IMR-90 (cell line): ENCODE data around the gene HIRA. TPM values are rescaled to one million over a fixed set of nuclear protein-coding genes. Genes with fewer than 3 reads are reported as not detected.
A peak's percentile ranks its signal among the peaks of the same experiment; 100 is the strongest.

Experiments used
- ATAC-seq: fragments of 200-7000 bp; cut with Tn5 transposase; 2 replicates; pipeline ENCODE4 v1.9.1; 2020; ENCODE audit warnings: low read depth, mild to moderate bottlenecking, moderate library complexity
- BruUV-seq: library from RNA; stranded (reverse); fragments of 400-500 nt; replicated peaks from 2 replicates; lab custom pipeline; 2021; lab: Mats Ljungman, UMichigan
- CTCF ChIA-PET: fragments of 300-600 bp; formaldehyde crosslinking; extraction: SDS; loops from one replicate; lab custom pipeline; 2021; ENCODE audit warnings: antibody characterized with exemption; lab: Yijun Ruan, JAX
- POLR2A ChIA-PET: fragments of 300-600 bp; sonication (Branson Sonifier 250); formaldehyde crosslinking; loops from one replicate; lab custom pipeline; 2022; ENCODE audit warnings: antibody characterized with exemption; ENCODE audit not compliant: unreplicated experiment; lab: Charles Lee
- DNase-seq: peaks from one replicate; pipeline ENCODE4 v3.0.0; 2013
- H2AFZ ChIP-seq: replicated peaks from 2 replicates; pipeline ENCODE3; 2013; ENCODE audit warnings: low read length, mild to moderate bottlenecking; ENCODE audit not compliant: poor library complexity
- H2AK5ac ChIP-seq: 2 replicates; pipeline ENCODE4 v1.6.1; 2013; ENCODE audit warnings: low read depth, low read length, inconsistent platforms
- H2AK9ac ChIP-seq: replicated peaks from 2 replicates; pipeline ENCODE3; 2013; ENCODE audit warnings: mild to moderate bottlenecking, low read depth, low read length, moderate library complexity; ENCODE audit not compliant: poor library complexity
- H2BK120ac ChIP-seq: 2 replicates; pipeline ENCODE4 v1.6.1; 2013; ENCODE audit warnings: low read depth, low read length, inconsistent platforms
- H2BK15ac ChIP-seq: 3 replicates; pipeline ENCODE4 v1.6.1; 2013; ENCODE audit warnings: low read depth, low read length, inconsistent platforms
- H2BK20ac ChIP-seq: 2 replicates; pipeline ENCODE4 v1.6.1; 2013; ENCODE audit warnings: low read depth, mild to moderate bottlenecking, inconsistent platforms, low read length, moderate library complexity
- H2BK5ac ChIP-seq: 2 replicates; pipeline ENCODE4 v1.6.1; 2013; ENCODE audit warnings: mild to moderate bottlenecking, low read depth, low read length, inconsistent platforms; ENCODE audit not compliant: poor library complexity, severe bottlenecking
- H3K14ac ChIP-seq: replicated peaks from 2 replicates; pipeline ENCODE4 v1.6.1; 2013; ENCODE audit warnings: low read depth, low read length, inconsistent platforms
- H3K18ac ChIP-seq: 2 replicates; pipeline ENCODE4 v1.6.1; 2013; ENCODE audit warnings: low read depth, low read length, control low read depth
- H3K23ac ChIP-seq: 2 replicates; pipeline ENCODE4 v1.6.1; 2013; ENCODE audit warnings: low read depth, low read length, inconsistent platforms
- H3K27ac ChIP-seq: 2 replicates; pipeline ENCODE4 v1.5.1; 2013; ENCODE audit warnings: mild to moderate bottlenecking, control low read depth, low read length; ENCODE audit not compliant: insufficient read depth
- H3K27me3 ChIP-seq: 2 replicates; pipeline ENCODE4 v1.6.1; 2013; ENCODE audit warnings: low read length; ENCODE audit not compliant: control insufficient read depth, insufficient read depth
- H3K36me3 ChIP-seq: 2 replicates; pipeline ENCODE4 v1.6.1; 2013; ENCODE audit warnings: low read length, mixed read lengths; ENCODE audit not compliant: control insufficient read depth, insufficient read depth
- H3K4ac ChIP-seq: 2 replicates; pipeline ENCODE4 v1.6.1; 2013; ENCODE audit warnings: low read depth, low read length, inconsistent platforms
- H3K4me1 ChIP-seq: 2 replicates; pipeline ENCODE4 v1.6.1; 2013; ENCODE audit warnings: low read length, mixed read lengths; ENCODE audit not compliant: control insufficient read depth, insufficient read depth
- H3K4me2 ChIP-seq: 2 replicates; pipeline ENCODE4 v1.6.1; 2013; ENCODE audit warnings: low read depth, mild to moderate bottlenecking, control low read depth, low read length, moderate library complexity
- H3K4me3 ChIP-seq: 2 replicates; pipeline ENCODE4 v1.5.1; 2013; ENCODE audit warnings: low read depth, mild to moderate bottlenecking, control low read depth, low read length, moderate library complexity; ENCODE audit not compliant: insufficient read depth
- H3K56ac ChIP-seq: 2 replicates; pipeline ENCODE4 v1.6.1; 2013; ENCODE audit warnings: low read length, inconsistent platforms; ENCODE audit not compliant: insufficient read depth; ENCODE audit errors: extremely low read depth
- H3K79me1 ChIP-seq, 2 experiments: 2 replicates each; pipeline ENCODE4 v1.6.1; 2013; ENCODE audit warnings: low read length in 2 of 2, inconsistent platforms in 1 of 2, low read depth in 1 of 2
- H3K9ac ChIP-seq: 2 replicates; pipeline ENCODE4 v1.6.1; 2013; ENCODE audit warnings: low read depth, low read length, control low read depth
- H3K9me1 ChIP-seq: 2 replicates; pipeline ENCODE4 v1.6.1; 2013; ENCODE audit warnings: low read length, inconsistent platforms; ENCODE audit not compliant: insufficient read depth
- H3K9me3 ChIP-seq: 2 replicates; pipeline ENCODE4 v1.6.1; 2013; ENCODE audit warnings: low read length; ENCODE audit not compliant: control insufficient read depth, insufficient read depth
- H4K20me1 ChIP-seq: 2 replicates; pipeline ENCODE4 v1.6.1; 2013; ENCODE audit warnings: low read length, inconsistent platforms; ENCODE audit not compliant: insufficient read depth
- H4K5ac ChIP-seq: 2 replicates; pipeline ENCODE4 v1.6.1; 2013; ENCODE audit warnings: mild to moderate bottlenecking, low read depth, low read length, control low read depth
- H4K8ac ChIP-seq, 2 experiments: 2 replicates each; pipeline ENCODE4 v1.6.1; 2013; ENCODE audit warnings: low read depth in 2 of 2, low read length in 2 of 2, control low read depth in 1 of 2, inconsistent platforms in 1 of 2
- H4K91ac ChIP-seq: 2 replicates; pipeline ENCODE4 v1.6.1; 2013; ENCODE audit warnings: low read depth, low read length, inconsistent platforms; ENCODE audit not compliant: insufficient read depth
- BHLHE40 ChIP-seq: fragments of 150-350 bp; IDR thresholded peaks from 2 replicates; pipeline ENCODE4 v1.6.1; 2016; ENCODE audit warnings: mild to moderate bottlenecking, low read depth, low read length
- CTCF ChIP-seq: conservative IDR thresholded peaks from 2 replicates; pipeline ENCODE4 v1.5.1; 2012; ENCODE audit warnings: mild to moderate bottlenecking, low read depth, low read length, improper control_type of control experiment
- FOS ChIP-seq: fragments of 150-350 bp; IDR thresholded peaks from 2 replicates; pipeline ENCODE4 v1.6.1; 2016; ENCODE audit warnings: low read depth, low read length
- MXI1 ChIP-seq: IDR thresholded peaks from 2 replicates; pipeline ENCODE4 v1.6.1; 2012; ENCODE audit warnings: low read depth, mild to moderate bottlenecking, low read length, moderate library complexity, borderline replicate concordance
- RAD21 ChIP-seq: IDR thresholded peaks from 2 replicates; pipeline ENCODE4 v1.6.1; 2012; ENCODE audit warnings: low read length, improper control_type of control experiment
- WGBS, 2 experiments: methylation state at CpG; one replicate each; pipeline versions ENCODE4 v1.1.5 to v1.1.7; 2013; ENCODE audit warnings: missing lambda C conversion rate in 2 of 2; ENCODE audit not compliant: insufficient read length in 1 of 2; ENCODE audit errors: extremely low coverage in 2 of 2; 5-methylcytosine and 5-hydroxymethylcytosine counted together
- dilution Hi-C: fragments of 300-500 bp; cut with HindIII; formaldehyde crosslinking; loops from one replicate; pipeline ENCODE4 v1.14.3; 2018; ENCODE audit warnings: low sequenced_read_pairs; ENCODE audit not compliant: unreplicated experiment
- in situ Hi-C: fragments of 300-500 bp; cut with MboI; formaldehyde crosslinking; loops from 3 replicates; pipeline ENCODE4 v1.14.3; 2019; ENCODE audit warnings: low sequenced_read_pairs, inconsistent platforms, mixed read lengths
- intact Hi-C: fragments of 100-400 bp; cut with micrococcal nuclease; formaldehyde crosslinking; loops from 2 replicates; pipeline ENCODE4 v1.10.0; 2022
- polyA plus RNA-seq, 3 experiments: library from polyadenylated mRNA; depleted of rRNA; stranded (reverse); fragments of >200 nt; gene quantifications; 2 replicates each; pipeline ENCODE4 v1.2.3, GENCODE V29; 2012; ENCODE audit warnings: low replicate concordance in 1 of 3
- total RNA-seq: library from RNA; depleted of rRNA; stranded (reverse); fragments of >200 nt; gene quantifications from 2 replicates; pipeline ENCODE4 v1.2.3, GENCODE V29; 2012

The HIRA gene
- total and polyA plus RNA-seq, 2 of the 4 experiments (the other 2 are of a cell fraction) = 14.5 to 24.2 TPM

- peak; percentile 71 for DNase-seq
- intact Hi-C loops = no loop called here
- peak overlapping the region; percentile 96 for H2BK120ac ChIP-seq
- H3K36me3 ChIP-seq = no peaks in the 10 kb centered on the region
- H3K9me3 ChIP-seq = no peaks in the 10 kb centered on the region
- in situ Hi-C loops = no loop called here
- H3K9ac ChIP-seq = no peak overlapping the region
- H3K18ac ChIP-seq = peak overlapping the region; percentile 7; the same call in 1 of the 2 replicates
- peak overlapping the region; percentile 94 for H3K14ac ChIP-seq
- 0 out of 2 replicates have a peak overlapping the region, but pooled peaks have one; percentile 40 for H3K56ac ChIP-seq
- CTCF ChIA-PET = interaction anchor here (0.7 to 2.8 kb wide), 3 partner anchors 13 to 143 kb away, joined by 3 to 8 read pairs (median 3); partner anchors contain the start of genes ESS2 and SLC25A1
- H4K20me1 ChIP-seq = peaks cover 23% of the 10 kb centered on the region; the same call in 1 of the 2 replicates
- ATAC-seq = no peak
- peak overlapping the region; percentile 97 for H4K91ac ChIP-seq
- dilution Hi-C loops = no loop called here
- H3K27me3 ChIP-seq = no peaks in the 10 kb centered on the region
- peak overlapping the region; percentile 95 for H2BK20ac ChIP-seq
- POLR2A ChIA-PET = no interaction called here
- peak overlapping the region; percentile 97 for H2AK5ac ChIP-seq
- H3K4me2 ChIP-seq = peak overlapping the region; percentile 3; the same call in 1 of the 2 replicates
- no peak overlapping the region for H3K27ac ChIP-seq
- TF ChIP-seq FOS = no peak
- no peak for TF ChIP-seq CTCF
- no peak for TF ChIP-seq RAD21
- TF ChIP-seq MXI1 = 0 out of 2 replicates have a peak, but pooled peaks have one; percentile 24
- TF ChIP-seq BHLHE40 = peak; percentile 34; the same call in 1 of the 2 replicates
- no TSS peak for BruUV-seq
- H2AK9ac ChIP-seq = peak overlapping the region; percentile 91
- peaks cover 22% of the 10 kb centered on the region for H3K4me1 ChIP-seq
- peak overlapping the region; percentile 89 for H3K23ac ChIP-seq
- peaks cover 21% of the 10 kb centered on the region for H3K9me1 ChIP-seq
- H4K5ac ChIP-seq = peak overlapping the region; percentile 5; the same call in 1 of the 2 replicates
- peak overlapping the region; percentile 56 to 80; a peak in 3 of 4 replicates for H4K8ac ChIP-seq
- 70% methylated on average over 4 of the region's 5 CpGs; no CpG with 5 or more reads in 1 of the 2 experiments for WGBS, 2 experiments
- H2AFZ ChIP-seq = peak overlapping the region; percentile 44
- no peak overlapping the region for H3K4me3 ChIP-seq
- H3K79me1 ChIP-seq = peaks cover 31 to 51% of the 10 kb centered on the region in 2 experiments
- H3K4ac ChIP-seq = peak overlapping the region; percentile 96
- H2BK5ac ChIP-seq = peak overlapping the region; percentile 59
- H2BK15ac ChIP-seq = peak overlapping the region; percentile 64; the same call in 2 of the 3 replicates
Observed at GRCh38 chr22:19287076-19287707, 144.3 kb downstream of the HIRA start.
